ENCODE results near the gene VPS16. TPM values are rescaled to one million over a fixed set of nuclear protein-coding genes. Genes with fewer than 3 reads are reported as not detected.

The VPS16 gene
- polyA plus RNA-seq, 1 donor (not counting 4 experiments of a cell fraction or from before 2014, with no cell fraction given), result 22.7 TPM

- H3K79me2 ChIP-seq (ENCODE audit: control insufficient read depth, insufficient read depth, low read length), result no peaks in the 10 kb centered on the region
- no peaks in the 10 kb centered on the region for H3K9me3 ChIP-seq (ENCODE audit: control insufficient read depth, low read depth, low read length)
- H3K4me1 ChIP-seq (ENCODE audit: control insufficient read depth, extremely low read depth, insufficient read depth, low read length), result peaks cover 2% of the 10 kb centered on the region
- DNase-seq (ENCODE audit: low read depth, low spot score) (no peak), FAIRE-seq (no peak)
- H3K9ac ChIP-seq (ENCODE audit: control insufficient read depth, extremely low read depth, insufficient read depth, low read length), result no peak overlapping the region
- H3K4me3 ChIP-seq (ENCODE audit: control insufficient read depth in 2 of 3, extremely low read depth in 1 of 3, insufficient read depth in 2 of 3, low read depth in 1 of 3, low read length in 3 of 3), result no peak overlapping the region
- H3K9me1 ChIP-seq (ENCODE audit: control insufficient read depth, extremely low read depth, insufficient read depth, low read length), result no peaks in the 10 kb centered on the region
- TF ChIP-seq EZH2 (IDR thresholded peaks at IDR 0.05; ENCODE audit: low read length), result no peak
- no peak for TF ChIP-seq CTCF (optimal IDR thresholded peaks at IDR 0.05 in 1 of 3, IDR thresholded peaks at IDR 0.05 in 1 of 3, conservative IDR thresholded peaks at IDR 0.05 in 1 of 3; ENCODE audit: extremely low read depth in 1 of 3, insufficient read depth in 2 of 3, low read length in 3 of 3)
- H3K27ac ChIP-seq (ENCODE audit: control insufficient read depth, insufficient read depth, low read length), result no peak overlapping the region
- H3K36me3 ChIP-seq (ENCODE audit: control insufficient read depth in 2 of 2, extremely low read depth in 1 of 2, insufficient read depth in 2 of 2, low read length in 2 of 2), result no peaks in the 10 kb centered on the region
- no peaks in the 10 kb centered on the region for H4K20me1 ChIP-seq (ENCODE audit: control insufficient read depth, extremely low read depth, insufficient read depth, low read length)
- H3K27me3 ChIP-seq (ENCODE audit: control insufficient read depth, extremely low read depth, insufficient read depth, low read length), result peaks cover 64% of the 10 kb centered on the region
- dilution Hi-C loops (cut with MboI; ENCODE audit: extremely low pct_ligation_motif_present, low sequenced_read_pairs), result no loop called here
- no peak overlapping the region for H3K4me2 ChIP-seq (ENCODE audit: control insufficient read depth, extremely low read depth, insufficient read depth, low read depth, low read length)
- no peak overlapping the region for H2AFZ ChIP-seq (ENCODE audit: control insufficient read depth, low read length)
Measured at GRCh38 chr20:2795451-2795850, 45.1 kb upstream of the VPS16 start.

- TF ChIP-seq EZH2 (IDR thresholded peaks at IDR 0.05; ENCODE audit: low read length) (no peak), CTCF (optimal IDR thresholded peaks at IDR 0.05 in 1 of 3, IDR thresholded peaks at IDR 0.05 in 1 of 3, conservative IDR thresholded peaks at IDR 0.05 in 1 of 3; ENCODE audit: extremely low read depth in 1 of 3, insufficient read depth in 2 of 3, low read length in 3 of 3) (no peak)
- no peak overlapping the region for H2AFZ ChIP-seq (ENCODE audit: control insufficient read depth, low read length)
- H4K20me1 ChIP-seq (ENCODE audit: control insufficient read depth, extremely low read depth, insufficient read depth, low read length), result no peaks in the 10 kb centered on the region
- H3K79me2 ChIP-seq (ENCODE audit: control insufficient read depth, insufficient read depth, low read length), result no peaks in the 10 kb centered on the region
- dilution Hi-C loops (cut with MboI; ENCODE audit: extremely low pct_ligation_motif_present, low sequenced_read_pairs), result no loop called here
- no peaks in the 10 kb centered on the region for H3K36me3 ChIP-seq (ENCODE audit: control insufficient read depth in 2 of 2, extremely low read depth in 1 of 2, insufficient read depth in 2 of 2, low read length in 2 of 2)
- no peak for DNase-seq (ENCODE audit: low read depth, low spot score)
- peaks cover 2% of the 10 kb centered on the region for H3K4me1 ChIP-seq (ENCODE audit: control insufficient read depth, extremely low read depth, insufficient read depth, low read length)
- no peak overlapping the region for H3K4me2 ChIP-seq (ENCODE audit: control insufficient read depth, extremely low read depth, insufficient read depth, low read depth, low read length)
- no peak overlapping the region for H3K27ac ChIP-seq (ENCODE audit: control insufficient read depth, insufficient read depth, low read length)
- no peak overlapping the region for H3K4me3 ChIP-seq (ENCODE audit: control insufficient read depth in 2 of 3, extremely low read depth in 1 of 3, insufficient read depth in 2 of 3, low read depth in 1 of 3, low read length in 3 of 3)
- H3K9me3 ChIP-seq (ENCODE audit: control insufficient read depth, low read depth, low read length), result no peaks in the 10 kb centered on the region
- no peak for FAIRE-seq
- H3K9me1 ChIP-seq (ENCODE audit: control insufficient read depth, extremely low read depth, insufficient read depth, low read length), result no peaks in the 10 kb centered on the region
- no peak overlapping the region for H3K9ac ChIP-seq (ENCODE audit: control insufficient read depth, extremely low read depth, insufficient read depth, low read length)
- H3K27me3 ChIP-seq (ENCODE audit: control insufficient read depth, extremely low read depth, insufficient read depth, low read length), result peaks cover 70% of the 10 kb centered on the region
Measured at GRCh38 chr20:2796011-2796660, 44.4 kb upstream of the VPS16 start.

All from keratinocyte (primary cell).